ENCODE measurements around the gene SUOX. TPM values are rescaled to one million over a fixed set of nuclear protein-coding genes. Genes with fewer than 3 reads are reported as not detected.

The SUOX gene
- total and polyA plus RNA-seq, 4 donors = 17.3 to 39.3 (median 33.0) TPM

GRCh38 chr12:56029666-56030293, 32.7 kb downstream of the SUOX start:
- no peaks in the 10 kb centered on the region for H3K27me3 ChIP-seq (ENCODE audit: control insufficient read depth in 4 of 4, insufficient read depth in 4 of 4, low read length in 3 of 4)

More at GRCh38 chr12:56029666-56030293, 32.7 kb downstream of the SUOX start:
- WGBS = 83% methylated on average over 6 of the region's 6 CpGs
- Histone ChIP-seq H3K4me3 (ENCODE audit: low read depth in 1 of 3, low read length in 3 of 3) (no peak overlapping the region), H3K27ac (ENCODE audit: low read depth in 1 of 2, low read length in 2 of 2) (peak overlapping the region in 1 of 2 donors; percentile 52), H3K4me1 (ENCODE audit: control insufficient read depth in 4 of 4, insufficient read depth in 4 of 4, low read length in 3 of 4) (peaks cover 0 to 15% (median 12%) of the 10 kb centered on the region in 4 donors), H3K36me3 (ENCODE audit: control insufficient read depth in 4 of 4, insufficient read depth in 3 of 4, low read depth in 1 of 4, low read length in 3 of 4) (peaks cover 0 to 8% (median 1%) of the 10 kb centered on the region in 4 donors), H3K9ac (ENCODE audit: low read depth in 1 of 2, low read length in 2 of 2) (peak overlapping the region in 1 of 2 donors; percentile 36), H3K9me3 (ENCODE audit: control insufficient read depth in 4 of 4, low read length in 3 of 4) (no peaks in the 10 kb centered on the region)
- peak; percentile 54 for DNase-seq (ENCODE audit: low spot score)
- TF ChIP-seq YY1 (IDR thresholded peaks at IDR 0.05) (no peak), RAD21 (IDR thresholded peaks at IDR 0.05) (peak; percentile 82 to 90), GABPA (IDR thresholded peaks at IDR 0.05 in 1 of 2, conservative IDR thresholded peaks at IDR 0.05 in 1 of 2) (no peak), HNF4A (conservative IDR thresholded peaks at IDR 0.05) (peak; percentile 9 to 41), ZBTB33 (IDR thresholded peaks at IDR 0.05) (no peak), RXRA (IDR thresholded peaks at IDR 0.05) (peak in 1 of 2 donors; percentile 34), MAX (IDR thresholded peaks at IDR 0.05) (no peak), JUND (IDR thresholded peaks at IDR 0.05) (no peak), TAF1 (conservative IDR thresholded peaks at IDR 0.05) (no peak), FOXA1 (IDR thresholded peaks at IDR 0.05) (no peak), SP1 (IDR thresholded peaks at IDR 0.05) (peak; percentile 19), FOXA2 (IDR thresholded peaks at IDR 0.05) (no peak), NR2F2 (IDR thresholded peaks at IDR 0.05) (no peak), REST (IDR thresholded peaks at IDR 0.05) (no peak), HNF4G (IDR thresholded peaks at IDR 0.05) (no peak), ATF3 (IDR thresholded peaks at IDR 0.05) (no peak), EGR1 (IDR thresholded peaks at IDR 0.05; ENCODE audit: low read depth in 2 of 2) (no peak)
- TF ChIP-seq, protein P1, sequence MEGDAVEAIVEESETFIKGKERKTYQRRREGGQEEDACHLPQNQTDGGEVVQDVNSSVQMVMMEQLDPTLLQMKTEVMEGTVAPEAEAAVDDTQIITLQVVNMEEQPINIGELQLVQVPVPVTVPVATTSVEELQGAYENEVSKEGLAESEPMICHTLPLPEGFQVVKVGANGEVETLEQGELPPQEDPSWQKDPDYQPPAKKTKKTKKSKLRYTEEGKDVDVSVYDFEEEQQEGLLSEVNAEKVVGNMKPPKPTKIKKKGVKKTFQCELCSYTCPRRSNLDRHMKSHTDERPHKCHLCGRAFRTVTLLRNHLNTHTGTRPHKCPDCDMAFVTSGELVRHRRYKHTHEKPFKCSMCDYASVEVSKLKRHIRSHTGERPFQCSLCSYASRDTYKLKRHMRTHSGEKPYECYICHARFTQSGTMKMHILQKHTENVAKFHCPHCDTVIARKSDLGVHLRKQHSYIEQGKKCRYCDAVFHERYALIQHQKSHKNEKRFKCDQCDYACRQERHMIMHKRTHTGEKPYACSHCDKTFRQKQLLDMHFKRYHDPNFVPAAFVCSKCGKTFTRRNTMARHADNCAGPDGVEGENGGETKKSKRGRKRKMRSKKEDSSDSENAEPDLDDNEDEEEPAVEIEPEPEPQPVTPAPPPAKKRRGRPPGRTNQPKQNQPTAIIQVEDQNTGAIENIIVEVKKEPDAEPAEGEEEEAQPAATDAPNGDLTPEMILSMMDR (IDR thresholded peaks at IDR 0.05; ENCODE audit: low read depth, low read length, missing input control) = peak; percentile 77

Measured in liver (tissue), 9 donors.